CD4-positive, alpha-beta T cell treated with Interleukin-4 for 1 hour (primary cell): ENCODE results near the gene DDX10.
A peak's percentile ranks its signal among the peaks of the same experiment; 100 is the strongest.
"Not testable (repeated sequence)": the region's sequence is repeated elsewhere in the genome, so short reads cannot be mapped to it uniquely, and the experiment has no call there.

ENCODE experiments used
- DNase-seq, 2 donors: peaks; one replicate each; pipeline ENCODE4 v3.0.0-alpha.2; 2020 to 2022

The DDX10 gene

DNA sequence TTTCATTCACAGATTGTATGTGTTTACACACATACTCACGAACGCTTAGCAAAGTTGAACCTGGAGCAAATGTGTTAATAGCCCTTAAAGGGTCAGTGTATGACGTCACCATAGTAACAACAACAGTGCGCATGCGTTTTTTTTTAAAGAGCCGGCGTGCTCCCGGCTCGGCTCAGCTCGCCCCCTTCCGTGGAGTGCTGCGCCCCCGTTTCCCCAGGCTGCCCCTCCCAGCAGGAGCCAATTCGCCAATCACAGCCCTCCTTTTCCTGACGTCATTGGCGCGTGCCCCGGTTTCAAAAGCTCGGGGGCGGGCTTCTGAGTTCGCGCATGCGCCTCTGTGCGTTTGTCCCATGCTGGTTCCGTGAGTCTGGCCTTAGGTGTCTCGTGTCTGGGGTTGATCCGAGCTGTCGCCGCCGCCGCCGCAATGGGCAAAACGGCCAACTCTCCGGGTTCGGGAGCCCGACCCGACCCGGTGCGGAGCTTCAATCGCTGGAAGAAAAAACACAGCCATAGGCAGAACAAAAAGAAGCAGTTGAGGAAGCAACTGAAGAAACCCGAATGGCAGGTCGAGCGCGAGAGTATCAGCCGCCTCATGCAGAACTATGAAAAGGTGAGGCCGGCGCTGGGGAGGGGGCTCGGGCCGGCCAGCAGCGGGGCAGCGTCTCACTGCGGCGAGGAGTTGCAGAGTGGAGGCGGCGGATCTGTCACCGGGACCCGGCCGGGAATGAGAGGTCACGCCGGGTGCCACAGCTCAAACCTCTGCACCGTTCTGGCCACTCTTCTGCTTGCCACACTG is at the start of gene DDX10:
DDX10 (plus strand) TSS at position 340 of the 796 bp plus-strand sequence; CDS start at position 425, 85 bp downstream.
- peak; percentile 99 for DNase-seq

DNA sequence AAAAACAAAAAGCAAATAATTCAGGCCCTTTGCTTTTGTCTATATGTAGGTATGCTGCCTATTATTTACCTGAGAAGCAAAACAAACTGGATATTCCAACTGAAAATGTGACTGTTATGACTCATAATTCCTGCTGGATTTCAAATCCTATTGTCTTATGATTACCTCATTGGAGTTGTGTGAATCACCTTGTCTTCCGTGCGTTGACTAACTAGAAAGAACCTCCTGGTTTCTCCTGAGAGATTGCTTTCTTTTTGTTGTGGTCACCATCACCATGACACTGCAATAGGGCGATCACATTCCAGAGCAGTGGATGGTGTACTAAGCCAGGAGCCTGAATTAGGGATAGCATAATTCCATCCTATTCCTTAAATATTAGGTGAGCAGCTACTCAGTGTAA is 48.3 kb upstream of the DDX10 start:
- no peak for DNase-seq

GRCh38 chr11:108617055-108617454 is 47.8 kb upstream of the DDX10 start:
- DNase-seq = no peak

GRCh38 chr11:108618529-108618928 is 46.3 kb upstream of the DDX10 start:
- no peak for DNase-seq

DNA sequence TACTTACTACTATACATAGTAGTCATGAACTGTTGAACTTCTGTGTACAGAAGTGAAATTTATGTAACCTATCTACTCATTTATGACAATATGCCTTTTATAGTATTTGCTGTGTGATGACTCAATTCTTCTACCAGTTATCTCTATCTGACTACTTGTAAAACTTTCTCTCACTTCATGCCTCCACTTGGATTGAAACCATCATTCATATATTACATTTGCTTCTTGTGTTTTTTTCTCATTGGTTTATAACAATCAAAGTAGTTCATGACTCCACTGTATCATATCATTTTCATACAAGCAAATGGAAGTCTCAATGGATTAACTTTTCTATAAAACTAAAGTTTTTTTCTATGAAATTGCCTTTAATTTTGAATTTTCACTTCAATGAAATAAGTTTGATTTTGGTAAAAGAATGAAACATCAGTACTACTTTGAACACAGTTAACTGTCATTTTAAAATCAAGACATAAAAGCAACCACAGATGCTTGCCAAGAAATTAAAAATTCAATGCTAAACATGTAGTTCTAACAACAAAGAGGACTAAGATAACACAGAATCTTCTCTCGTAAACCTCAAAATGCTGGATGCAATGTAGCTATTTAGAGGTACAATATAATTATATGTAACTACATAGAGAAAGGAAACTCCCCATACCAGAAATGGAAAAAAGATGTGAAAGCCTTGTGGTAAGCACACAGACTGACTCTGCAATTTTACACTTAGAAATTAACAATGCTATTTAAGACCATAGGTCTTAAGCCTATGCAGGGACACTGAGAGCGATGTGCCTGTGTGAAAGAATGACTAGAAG is 43.7 kb upstream of the DDX10 start:
- no peak for DNase-seq

DNA sequence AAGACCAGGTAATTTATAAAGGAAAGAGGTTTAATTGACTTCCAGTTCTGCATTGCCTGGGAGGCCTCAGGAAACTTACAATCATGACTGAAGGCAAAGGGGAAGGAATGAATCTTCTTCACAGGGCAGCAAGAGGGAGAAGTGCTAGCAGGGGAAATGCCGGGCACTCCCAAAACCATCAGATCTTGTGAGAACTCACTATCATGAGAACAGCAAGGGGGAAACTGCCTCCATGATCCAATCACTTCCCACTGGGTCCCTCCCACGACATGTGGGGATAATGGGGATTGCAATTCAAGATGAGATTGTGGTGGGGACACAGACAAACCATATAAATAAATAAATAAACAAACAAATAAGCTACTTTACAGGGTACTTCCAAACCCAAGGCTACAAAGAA is 42.5 kb upstream of the DDX10 start:
- DNase-seq = no peak

DNA sequence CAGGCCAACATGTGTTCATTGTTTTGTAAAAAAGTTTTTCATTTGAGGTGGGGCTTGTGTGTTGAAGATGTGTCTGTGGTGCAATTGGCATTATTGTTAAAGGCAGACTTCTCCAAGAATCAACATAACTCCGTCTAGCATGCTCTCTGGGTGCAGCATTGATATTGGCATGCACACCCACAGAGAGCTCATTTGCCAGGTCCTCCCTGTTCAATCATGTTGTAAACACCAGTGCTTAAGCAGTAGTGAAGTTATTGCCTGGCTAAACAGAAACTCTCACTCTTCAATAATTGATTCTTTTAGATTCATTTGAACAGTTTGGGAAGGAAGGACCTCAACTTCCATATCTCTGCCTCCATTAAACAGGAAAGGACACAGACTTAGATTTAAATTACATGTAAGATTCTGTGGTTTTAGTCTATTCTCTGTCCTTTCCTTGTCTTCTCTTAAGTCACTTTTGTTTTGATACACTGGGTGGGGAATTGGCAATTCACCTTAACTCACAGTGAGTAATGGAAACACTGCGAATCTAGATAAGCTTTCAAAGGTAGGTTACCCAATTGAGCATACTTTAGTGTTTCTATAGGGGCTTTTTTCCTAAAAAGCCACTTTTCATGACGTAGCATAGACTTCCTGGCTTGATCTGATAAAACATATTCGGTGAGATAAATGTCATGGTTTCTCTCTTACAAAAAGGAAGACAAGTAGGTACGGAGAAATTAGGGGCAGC is 40.5 kb upstream of the DDX10 start:
- DNase-seq = peak in 1 of 2 donors; percentile 9

GRCh38 chr11:108628326-108628725 is 36.5 kb upstream of the DDX10 start:
- DNase-seq = no peak

GRCh38 chr11:108628812-108629211 is 36.1 kb upstream of the DDX10 start:
- no peak for DNase-seq

DNA sequence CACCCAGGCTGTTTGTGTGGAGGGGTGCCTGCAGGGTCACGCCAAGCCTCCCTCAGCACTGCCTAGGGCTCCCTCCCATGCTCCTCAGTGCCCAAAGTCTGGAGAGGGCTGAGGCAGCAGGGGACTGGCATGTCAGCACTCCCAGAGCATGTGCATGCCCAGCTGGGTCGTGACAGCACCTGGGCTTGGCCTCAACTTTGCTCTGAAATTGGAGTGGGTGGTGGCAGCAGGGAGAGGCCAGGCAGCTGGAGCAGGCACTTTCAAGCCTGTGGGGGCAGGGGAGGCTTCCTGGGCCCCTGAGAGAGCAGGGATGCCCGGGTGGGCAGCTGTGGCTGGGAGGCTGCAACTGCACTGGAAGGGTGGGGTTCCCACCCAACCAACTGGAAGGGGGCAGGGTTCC is 35.6 kb upstream of the DDX10 start:
- DNase-seq = no peak

DNA sequence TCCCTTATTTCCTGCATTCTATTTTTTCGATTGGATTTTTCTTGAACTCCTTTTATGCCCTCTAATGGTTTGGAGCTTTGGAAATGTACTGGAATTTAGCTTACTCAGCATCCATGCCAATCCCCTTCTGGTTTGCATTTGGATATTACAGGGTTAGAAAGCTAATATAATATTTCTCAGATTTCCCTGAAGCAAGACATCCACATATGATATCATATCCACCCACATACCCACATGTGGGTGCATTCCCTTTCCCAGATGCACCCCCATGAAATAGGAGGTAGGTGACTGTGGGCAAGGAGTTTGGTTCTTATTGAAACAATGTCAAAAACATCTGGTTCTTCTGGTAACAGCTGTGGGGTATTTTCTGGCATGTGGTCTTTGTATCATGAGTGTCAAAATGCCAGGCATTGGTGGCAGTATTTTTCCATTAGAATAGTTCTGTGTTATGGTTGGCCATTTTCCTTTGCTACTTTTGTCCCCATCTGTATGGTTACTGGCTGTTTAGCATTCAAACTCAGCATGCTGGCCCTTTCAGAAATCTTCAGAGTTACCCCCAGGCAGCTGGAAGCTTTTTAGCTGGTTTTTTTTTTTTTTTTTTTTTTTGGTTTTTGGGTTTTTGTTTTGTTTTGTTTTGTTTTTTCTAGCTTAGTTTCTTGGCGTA is 32.7 kb upstream of the DDX10 start:
- DNase-seq = no peak

DNA sequence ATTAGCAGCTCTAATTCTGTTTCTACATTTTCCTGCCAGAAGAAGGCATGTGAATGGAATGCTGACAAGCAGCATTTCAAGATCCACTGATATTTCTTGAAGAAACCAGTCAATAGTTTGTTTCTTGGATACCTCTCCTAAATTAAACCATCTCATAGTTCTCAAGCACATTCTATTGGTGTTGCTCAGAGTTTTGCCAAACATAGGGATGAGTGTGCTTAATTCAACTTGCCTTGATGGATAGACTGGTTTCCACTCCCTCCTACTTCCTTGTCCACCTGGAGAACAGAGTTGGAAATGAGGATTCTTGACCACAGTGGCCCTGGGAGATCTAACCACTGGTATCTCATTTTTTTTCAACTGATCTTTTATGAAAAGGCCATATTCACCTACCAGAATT is 29.8 kb upstream of the DDX10 start:
- DNase-seq = no peak

- DNase-seq = no peak
Observed at GRCh38 chr11:108636222-108636621, 28.6 kb upstream of the DDX10 start.

GRCh38 chr11:108639146-108639545 is 25.7 kb upstream of the DDX10 start:
- no peak for DNase-seq

DNA sequence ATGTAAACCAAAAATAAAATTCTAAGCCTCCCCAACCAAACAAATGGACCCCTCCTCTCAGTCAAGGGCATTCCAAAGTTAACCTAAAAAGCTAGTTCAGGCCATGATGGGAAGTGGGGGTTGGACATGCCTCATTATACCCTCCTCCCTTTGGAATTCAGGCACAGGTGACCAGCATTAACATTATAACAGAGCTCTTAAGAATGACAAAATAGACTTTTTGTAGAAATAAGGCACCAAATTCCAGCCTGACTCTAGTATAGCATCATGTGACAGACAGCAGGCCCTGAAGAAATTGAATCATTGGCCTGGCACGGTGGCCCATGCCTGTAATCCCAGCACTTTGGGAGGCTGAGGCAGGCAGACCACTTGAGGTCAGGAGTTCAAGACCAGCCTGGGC is 23.1 kb upstream of the DDX10 start:
- not testable (repeated sequence) for DNase-seq

GRCh38 chr11:108643974-108644373 is 20.9 kb upstream of the DDX10 start:
- DNase-seq = no peak

DNA sequence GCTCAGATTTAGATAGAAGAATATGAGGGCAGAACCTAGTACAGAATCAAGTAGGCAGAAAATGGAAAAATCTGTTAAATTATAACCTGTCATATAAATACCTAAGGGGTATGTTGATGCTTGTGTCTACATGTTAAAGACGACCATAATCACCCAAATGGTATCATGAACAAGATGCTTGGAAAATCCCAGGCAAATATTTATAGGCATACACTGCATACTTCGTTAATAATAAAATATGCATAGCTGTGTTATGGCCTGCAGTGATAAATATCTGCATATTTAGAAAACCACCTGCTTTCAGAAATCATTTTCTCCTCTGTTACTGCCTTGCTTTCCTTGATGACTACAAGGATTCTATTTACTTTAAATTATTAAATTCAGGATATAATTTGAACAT is 18.9 kb upstream of the DDX10 start:
- no peak for DNase-seq

- DNase-seq = no peak
Observed at GRCh38 chr11:108647387-108647700, 17.5 kb upstream of the DDX10 start.

DNA sequence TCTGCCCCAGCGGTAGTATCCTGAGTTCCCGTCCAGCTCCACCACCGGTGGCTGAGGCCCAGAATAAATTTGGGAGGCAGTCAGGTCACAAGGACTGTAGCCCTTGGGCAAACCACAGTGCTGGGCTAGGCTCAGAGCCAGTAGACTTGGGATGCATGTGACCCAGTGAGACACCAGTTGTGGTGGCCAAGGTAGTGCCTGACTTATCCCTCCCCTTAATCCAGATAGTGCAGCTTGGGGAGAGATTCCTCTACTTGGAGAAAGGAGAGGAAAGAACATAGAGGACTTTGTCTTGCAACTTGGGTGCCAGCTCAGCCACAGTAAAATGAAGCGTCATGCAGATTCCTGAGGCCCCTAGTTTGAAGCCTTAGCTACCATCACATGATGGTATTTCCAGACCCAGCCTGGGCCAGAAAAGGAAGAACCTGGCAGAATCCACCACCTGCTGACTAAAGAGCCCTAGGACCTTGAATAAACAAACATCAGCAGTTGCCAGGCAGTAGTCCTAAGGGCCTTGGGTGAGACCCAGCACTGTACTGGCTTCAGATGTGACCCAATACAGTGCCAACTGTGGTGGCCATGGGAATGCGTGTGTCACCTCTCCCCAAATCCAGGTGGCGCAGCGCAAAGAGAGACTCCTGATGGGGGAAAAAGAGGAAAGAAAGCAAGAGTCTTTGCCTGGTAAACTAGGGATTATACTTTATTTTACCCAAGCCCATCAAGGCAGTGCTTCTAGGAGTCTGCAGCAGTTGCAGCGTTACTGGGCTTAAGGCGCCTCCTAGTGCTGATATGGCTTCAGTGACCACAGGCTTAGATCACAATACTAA is 17.0 kb upstream of the DDX10 start:
- peak; percentile 61 to 66 for DNase-seq

- no peak for DNase-seq
Observed at GRCh38 chr11:108648528-108648885, 16.4 kb upstream of the DDX10 start.

DNA sequence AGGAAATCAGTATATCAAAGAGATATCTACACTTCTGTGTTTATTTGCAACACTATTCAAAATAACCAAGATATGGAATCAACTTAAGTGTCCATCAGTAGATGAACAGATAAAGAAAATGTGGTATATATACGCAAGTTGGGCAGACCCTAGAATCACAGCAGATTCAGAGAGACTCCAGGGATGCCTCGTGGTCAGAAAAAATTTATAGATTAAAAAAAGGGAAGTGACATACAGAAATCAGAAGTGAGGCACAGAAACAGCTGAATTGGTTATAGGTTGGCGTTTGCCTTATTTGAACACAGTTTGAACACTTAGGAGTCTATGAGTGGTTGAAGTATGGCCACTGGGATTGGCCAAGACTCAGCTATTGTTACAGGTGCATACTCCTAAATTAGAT is 10.8 kb upstream of the DDX10 start:
- DNase-seq = not testable (repeated sequence)

GRCh38 chr11:108654994-108655631 is 9.8 kb upstream of the DDX10 start:
- peak in 1 of 2 donors; percentile 42 for DNase-seq
